Naive B cell (primary cell): ENCODE results near the gene NFIC. TPM values are rescaled to one million over a fixed set of nuclear protein-coding genes. Genes with fewer than 3 reads are reported as not detected.

Experiments
- ATAC-seq, 2 donors: fragments of 150-1000 bp; cut with Tn5 transposase; 2 replicates each; pipeline ENCODE4 v1.10.0; 2021; ENCODE audit warnings: low read depth in 2 of 2, mild to moderate bottlenecking in 2 of 2, moderate library complexity in 2 of 2
- DNase-seq: peaks from one replicate; pipeline ENCODE4 v3.0.0; 2022
- H3K27ac Mint-ChIP-seq, 6 donors: one replicate each; pipeline ENCODE4 v1.8.0; 2020 to 2022; ENCODE audit warnings: mild to moderate bottlenecking in 6 of 6, mixed read lengths in 6 of 6, moderate library complexity in 5 of 6, inconsistent platforms in 2 of 6
- H3K27me3 Mint-ChIP-seq, 3 donors: one replicate each; pipeline ENCODE4 v1.8.0; 2021 to 2022; ENCODE audit warnings: mixed read lengths in 3 of 3, mild to moderate bottlenecking in 1 of 3
- H3K36me3 Mint-ChIP-seq, 2 donors: one replicate each; pipeline ENCODE4 v1.8.0; 2020 to 2022; ENCODE audit warnings: mixed read lengths in 2 of 2, inconsistent platforms in 1 of 2, mild to moderate bottlenecking in 1 of 2
- H3K4me1 Mint-ChIP-seq, 3 donors: one replicate each; pipeline ENCODE4 v1.8.0; 2020 to 2022; ENCODE audit warnings: mixed read lengths in 3 of 3, inconsistent platforms in 1 of 3, mild to moderate bottlenecking in 1 of 3, moderate library complexity in 1 of 3
- H3K4me3 Mint-ChIP-seq, 8 donors: one replicate each; pipeline ENCODE4 v1.8.0; 2020 to 2022; ENCODE audit warnings: mild to moderate bottlenecking in 8 of 8, mixed read lengths in 8 of 8, moderate library complexity in 8 of 8, inconsistent platforms in 2 of 8
- H3K9me3 Mint-ChIP-seq, 7 donors: one replicate each; pipeline ENCODE4 v1.8.0; 2020 to 2022; ENCODE audit warnings: mixed read lengths in 7 of 7, mild to moderate bottlenecking in 5 of 7, inconsistent platforms in 2 of 7, moderate library complexity in 1 of 7
- polyA plus RNA-seq, 6 donors: library from polyadenylated mRNA; unstranded; fragments of 300-500 nt; fragmentation: Illumina TruSeq; gene quantifications; one replicate each; pipeline ENCODE4 v1.2.3, GENCODE V29; 2021; ENCODE audit warnings: low read depth in 6 of 6

The NFIC gene
- polyA plus RNA-seq, 6 donors from 2014 or later, result 3.4 to 11.4 (median 5.3) TPM; not detected in 1

GRCh38 chr19:3456925-3457527 lies 90.6 kb downstream of the NFIC start:
- no peaks in the 10 kb centered on the region for H3K4me1 Mint-ChIP-seq
- no peaks in the 10 kb centered on the region for H3K36me3 Mint-ChIP-seq
- ATAC-seq (no peak), DNase-seq (no peak)
- no peaks in the 10 kb centered on the region for H3K9me3 Mint-ChIP-seq
- no peak overlapping the region for H3K27ac Mint-ChIP-seq
- no peaks in the 10 kb centered on the region for H3K27me3 Mint-ChIP-seq
- H3K4me3 Mint-ChIP-seq, result no peak overlapping the region

GRCh38 chr19:3457528-3458228 lies 91.3 kb downstream of the NFIC start:
- H3K9me3 Mint-ChIP-seq, result no peaks in the 10 kb centered on the region
- H3K4me1 Mint-ChIP-seq, result no peaks in the 10 kb centered on the region
- no peaks in the 10 kb centered on the region for H3K27me3 Mint-ChIP-seq
- peaks cover 0 to 3% of the 10 kb centered on the region in 2 donors for H3K36me3 Mint-ChIP-seq
- ATAC-seq, result no peak
- no peak overlapping the region for H3K27ac Mint-ChIP-seq
- DNase-seq, result no peak
- H3K4me3 Mint-ChIP-seq, result no peak overlapping the region

GRCh38 chr19:3458229-3459088 lies 92.1 kb downstream of the NFIC start:
- no peaks in the 10 kb centered on the region for H3K27me3 Mint-ChIP-seq
- H3K4me1 Mint-ChIP-seq, result no peaks in the 10 kb centered on the region
- H3K36me3 Mint-ChIP-seq, result peaks cover 0 to 8% of the 10 kb centered on the region in 2 donors
- no peaks in the 10 kb centered on the region for H3K9me3 Mint-ChIP-seq
- no peak overlapping the region for H3K4me3 Mint-ChIP-seq
- H3K27ac Mint-ChIP-seq, result peak overlapping the region in 1 of 6 donors; percentile 72
- ATAC-seq, result no peak
- DNase-seq, result no peak

GRCh38 chr19:3459089-3459881 lies 92.9 kb downstream of the NFIC start:
- H3K9me3 Mint-ChIP-seq, result no peaks in the 10 kb centered on the region
- H3K27me3 Mint-ChIP-seq, result no peaks in the 10 kb centered on the region
- H3K4me3 Mint-ChIP-seq, result no peak overlapping the region
- H3K4me1 Mint-ChIP-seq, result no peaks in the 10 kb centered on the region
- DNase-seq (no peak), ATAC-seq (no peak)
- H3K36me3 Mint-ChIP-seq, result peaks cover 0 to 8% of the 10 kb centered on the region in 2 donors
- no peak overlapping the region for H3K27ac Mint-ChIP-seq

DNA sequence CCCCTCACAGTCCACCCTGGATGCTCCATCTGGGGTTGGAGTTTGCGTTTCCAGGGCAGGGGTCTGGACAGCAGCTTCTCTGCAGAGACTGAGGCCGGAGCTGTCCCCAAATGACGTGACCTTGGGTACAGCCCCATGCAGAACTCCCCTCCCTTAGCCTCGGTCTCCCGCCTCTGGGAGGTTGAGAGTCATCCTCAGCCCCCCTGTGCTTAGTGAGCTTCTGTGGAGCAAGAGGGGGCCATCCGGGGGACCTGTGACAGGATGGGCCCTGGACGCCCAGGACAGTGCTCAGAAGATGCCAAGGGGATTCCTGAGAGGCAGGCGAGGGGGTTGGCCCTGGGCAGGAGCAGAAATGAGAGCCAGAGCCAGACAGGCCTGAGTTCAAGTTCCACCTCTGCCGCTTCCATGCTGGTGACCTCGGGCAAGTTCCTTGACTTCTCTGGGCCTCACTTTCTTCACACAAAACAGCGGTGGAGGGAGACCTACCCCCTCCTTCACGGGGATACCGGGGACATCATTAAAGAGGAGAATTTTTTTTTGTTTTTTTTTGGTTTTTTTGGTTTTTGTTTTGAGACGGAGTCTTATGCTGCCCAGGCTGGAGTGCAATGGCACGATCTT lies 93.7 kb downstream of the NFIC start:
- Mint-ChIP-seq H3K4me1 (no peaks in the 10 kb centered on the region), H3K27me3 (no peaks in the 10 kb centered on the region), H3K4me3 (no peak overlapping the region), H3K36me3 (peaks cover 0 to 8% of the 10 kb centered on the region in 2 donors), H3K9me3 (no peaks in the 10 kb centered on the region), H3K27ac (no peak overlapping the region)
- DNase-seq (no peak), ATAC-seq (no peak)

DNA sequence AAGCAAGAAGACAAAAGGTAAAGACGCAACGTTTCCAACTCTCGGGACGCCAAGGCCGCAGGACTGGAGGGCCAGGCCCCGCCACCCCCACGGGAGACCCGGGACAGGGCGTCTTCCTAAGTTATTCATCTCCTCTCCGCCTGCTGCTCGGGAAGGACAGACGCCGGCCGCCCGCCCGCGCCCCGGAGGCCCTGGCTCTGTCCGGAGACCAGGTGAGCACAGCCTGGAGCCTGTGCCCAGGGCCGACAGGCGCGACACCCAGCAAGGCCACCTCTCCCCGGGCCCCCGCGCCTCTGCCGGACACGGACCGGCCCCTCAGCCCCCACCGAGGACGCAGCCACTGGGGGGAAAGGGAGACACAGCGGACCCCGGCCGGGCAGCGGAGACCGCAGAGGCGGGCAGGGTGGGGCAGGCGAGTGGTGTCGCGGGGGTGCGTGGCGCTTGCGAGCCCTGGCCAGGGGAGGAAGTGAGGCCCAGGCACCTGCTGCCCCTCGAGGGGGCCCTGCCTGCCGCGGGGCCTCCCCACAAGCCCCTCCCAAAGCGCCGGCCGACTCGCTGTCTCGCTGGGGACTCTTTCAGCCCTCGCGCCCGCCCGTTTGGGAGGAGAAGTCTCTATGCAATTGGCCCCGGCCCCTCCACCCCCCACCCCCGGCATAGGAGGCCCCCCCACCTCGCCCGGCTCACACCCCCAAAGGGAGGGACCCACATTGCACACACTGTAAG lies 96.8 kb downstream of the NFIC start:
- no peak overlapping the region for H3K27ac Mint-ChIP-seq
- peaks cover 0 to 4% (median 0%) of the 10 kb centered on the region in 3 donors for H3K4me1 Mint-ChIP-seq
- H3K4me3 Mint-ChIP-seq, result no peak overlapping the region
- no peak for ATAC-seq
- H3K36me3 Mint-ChIP-seq, result peaks cover 0 to 8% of the 10 kb centered on the region in 2 donors
- H3K9me3 Mint-ChIP-seq, result peaks cover 0 to 3% (median 0%) of the 10 kb centered on the region in 7 donors
- no peaks in the 10 kb centered on the region for H3K27me3 Mint-ChIP-seq
- no peak for DNase-seq

DNA sequence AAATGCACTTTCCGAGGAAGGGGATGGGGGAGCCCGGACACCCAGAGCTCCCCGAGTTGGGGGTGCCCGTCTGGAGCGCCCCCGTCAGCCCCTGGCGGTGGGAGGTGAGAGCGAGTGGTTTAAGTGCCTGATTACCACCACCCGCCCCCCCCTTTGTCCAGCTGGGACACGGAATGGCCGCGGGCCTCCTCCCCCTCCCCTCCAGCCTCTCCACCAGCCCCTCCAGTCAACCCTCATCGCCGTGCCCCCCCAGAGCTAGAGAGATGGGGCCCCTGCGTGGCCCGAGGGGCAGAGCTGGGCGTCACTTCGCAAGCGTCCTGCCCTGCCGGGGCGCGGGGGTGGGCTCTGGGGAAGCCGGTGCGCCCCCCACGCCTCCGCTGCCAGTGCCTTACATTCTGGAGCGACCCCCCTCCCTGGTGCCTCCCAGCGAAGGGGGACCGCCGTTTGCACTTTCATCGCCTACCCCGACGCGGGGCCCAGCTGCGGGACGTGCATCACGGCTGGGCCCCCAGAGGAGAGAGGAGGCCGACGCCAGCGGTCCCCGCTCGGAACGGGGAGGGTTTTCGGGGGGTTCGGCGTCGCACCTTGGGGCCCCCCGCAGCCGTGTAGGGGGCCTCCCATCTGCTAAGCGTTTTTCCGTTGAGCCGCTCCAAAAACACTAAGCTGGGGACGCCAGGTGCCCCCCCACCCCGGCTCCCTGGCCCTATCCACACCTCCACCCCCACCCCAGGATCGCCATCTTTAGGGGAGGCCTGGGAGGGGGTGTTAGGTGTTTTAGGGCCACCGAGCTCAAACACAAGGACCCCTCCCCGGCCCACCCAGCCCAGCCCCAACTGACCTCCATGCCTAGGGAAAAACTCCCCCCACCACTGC lies 97.6 kb downstream of the NFIC start:
- H3K36me3 Mint-ChIP-seq, result peaks cover 0 to 8% of the 10 kb centered on the region in 2 donors
- ATAC-seq, result no peak
- H3K4me1 Mint-ChIP-seq, result peaks cover 0 to 8% (median 0%) of the 10 kb centered on the region in 3 donors

DNA sequence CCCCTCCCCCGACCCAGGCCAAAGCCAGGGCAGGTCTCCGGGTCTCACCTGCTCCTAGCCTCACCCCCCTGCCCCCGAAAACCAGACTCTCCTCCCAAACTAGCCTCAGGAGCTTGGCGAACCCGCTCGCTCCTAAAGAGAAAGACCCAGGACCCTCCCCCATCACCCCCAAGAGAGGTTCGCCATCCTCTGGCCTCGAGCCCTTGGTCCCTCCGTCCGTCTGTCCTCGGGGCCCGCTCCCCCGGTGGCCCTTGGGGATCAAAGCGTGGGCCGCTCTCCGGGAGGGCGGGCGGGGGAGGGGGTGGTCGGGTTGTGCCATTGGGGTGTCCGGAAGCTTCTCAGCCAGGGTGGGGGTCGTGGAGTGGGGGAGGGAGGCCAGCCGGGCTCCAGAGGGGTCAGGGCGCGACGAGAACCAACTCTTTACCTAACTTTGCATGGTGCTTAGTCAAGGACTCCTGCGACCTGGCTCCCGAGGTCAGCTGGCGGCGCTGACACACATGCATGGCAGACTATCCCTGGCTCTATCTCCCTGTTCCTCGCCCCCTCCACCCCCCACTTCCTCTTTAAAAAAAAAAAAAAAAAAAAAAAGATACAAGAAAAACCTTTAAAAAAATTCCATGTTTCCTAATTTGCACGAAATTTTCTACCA lies 98.3 kb downstream of the NFIC start:
- DNase-seq, result no peak
- H3K4me1 Mint-ChIP-seq, result peaks cover 0 to 8% (median 0%) of the 10 kb centered on the region in 3 donors
- ATAC-seq, result no peak
- H3K4me3 Mint-ChIP-seq, result no peak overlapping the region
- peaks cover 0 to 8% of the 10 kb centered on the region in 2 donors for H3K36me3 Mint-ChIP-seq
- H3K27me3 Mint-ChIP-seq, result no peaks in the 10 kb centered on the region
- peaks cover 0 to 3% (median 0%) of the 10 kb centered on the region in 7 donors for H3K9me3 Mint-ChIP-seq
- H3K27ac Mint-ChIP-seq, result no peak overlapping the region

More for the DNA sequence above, 97.6 kb downstream of the NFIC start:
- H3K27ac Mint-ChIP-seq, result no peak overlapping the region
- DNase-seq, result no peak
- peaks cover 0 to 3% (median 0%) of the 10 kb centered on the region in 7 donors for H3K9me3 Mint-ChIP-seq
- no peaks in the 10 kb centered on the region for H3K27me3 Mint-ChIP-seq
- H3K4me3 Mint-ChIP-seq, result no peak overlapping the region

GRCh38 chr19:3465552-3465951 lies 99.2 kb downstream of the NFIC start:
- DNase-seq (no peak), ATAC-seq (no peak)
- peaks cover 0 to 8% (median 3%) of the 10 kb centered on the region in 3 donors for H3K4me1 Mint-ChIP-seq
- no peak overlapping the region for H3K4me3 Mint-ChIP-seq
- H3K9me3 Mint-ChIP-seq, result peaks cover 0 to 3% (median 0%) of the 10 kb centered on the region in 7 donors
- H3K36me3 Mint-ChIP-seq, result peaks cover 0 to 8% of the 10 kb centered on the region in 2 donors
- no peaks in the 10 kb centered on the region for H3K27me3 Mint-ChIP-seq
- no peak overlapping the region for H3K27ac Mint-ChIP-seq

- Mint-ChIP-seq H3K4me3 (no peak overlapping the region), H3K27me3 (no peaks in the 10 kb centered on the region), H3K9me3 (peaks cover 0 to 3% (median 0%) of the 10 kb centered on the region in 7 donors), H3K36me3 (peaks cover 0 to 8% of the 10 kb centered on the region in 2 donors), H3K27ac (peak overlapping the region in 1 of 6 donors; percentile 47), H3K4me1 (peaks cover 0 to 8% (median 3%) of the 10 kb centered on the region in 3 donors)
- ATAC-seq (no peak), DNase-seq (no peak)
These were observed 100.3 kb downstream of the NFIC start for GRCh38 chr19:3466635-3467034.
